Astrocyte of the spinal cord (primary cell): Measurements from ENCODE around the gene NCLN.

Experiments
- DNase-seq: peaks from one replicate; pipeline ENCODE4 v3.0.0; 2011; ENCODE audit warnings: low read depth, low spot score
- H3K4me3 ChIP-seq: 2 replicates; pipeline ENCODE4 v1.5.1; 2011; ENCODE audit warnings: low read depth, mild to moderate bottlenecking, low read length, moderate library complexity
- in situ Hi-C: cut with HindIII; loops from 2 replicates; pipeline ENCODE4 v1.10.0; 2017; ENCODE audit warnings: low sequenced_read_pairs
- TF ChIP-seq, protein P1 (sequence below): IDR thresholded peaks from 2 replicates; pipeline ENCODE4 v1.5.1; 2012; ENCODE audit warnings: low read depth, mild to moderate bottlenecking, low read length, inconsistent platforms

The NCLN gene, protein sequence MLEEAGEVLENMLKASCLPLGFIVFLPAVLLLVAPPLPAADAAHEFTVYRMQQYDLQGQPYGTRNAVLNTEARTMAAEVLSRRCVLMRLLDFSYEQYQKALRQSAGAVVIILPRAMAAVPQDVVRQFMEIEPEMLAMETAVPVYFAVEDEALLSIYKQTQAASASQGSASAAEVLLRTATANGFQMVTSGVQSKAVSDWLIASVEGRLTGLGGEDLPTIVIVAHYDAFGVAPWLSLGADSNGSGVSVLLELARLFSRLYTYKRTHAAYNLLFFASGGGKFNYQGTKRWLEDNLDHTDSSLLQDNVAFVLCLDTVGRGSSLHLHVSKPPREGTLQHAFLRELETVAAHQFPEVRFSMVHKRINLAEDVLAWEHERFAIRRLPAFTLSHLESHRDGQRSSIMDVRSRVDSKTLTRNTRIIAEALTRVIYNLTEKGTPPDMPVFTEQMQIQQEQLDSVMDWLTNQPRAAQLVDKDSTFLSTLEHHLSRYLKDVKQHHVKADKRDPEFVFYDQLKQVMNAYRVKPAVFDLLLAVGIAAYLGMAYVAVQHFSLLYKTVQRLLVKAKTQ

DNA sequence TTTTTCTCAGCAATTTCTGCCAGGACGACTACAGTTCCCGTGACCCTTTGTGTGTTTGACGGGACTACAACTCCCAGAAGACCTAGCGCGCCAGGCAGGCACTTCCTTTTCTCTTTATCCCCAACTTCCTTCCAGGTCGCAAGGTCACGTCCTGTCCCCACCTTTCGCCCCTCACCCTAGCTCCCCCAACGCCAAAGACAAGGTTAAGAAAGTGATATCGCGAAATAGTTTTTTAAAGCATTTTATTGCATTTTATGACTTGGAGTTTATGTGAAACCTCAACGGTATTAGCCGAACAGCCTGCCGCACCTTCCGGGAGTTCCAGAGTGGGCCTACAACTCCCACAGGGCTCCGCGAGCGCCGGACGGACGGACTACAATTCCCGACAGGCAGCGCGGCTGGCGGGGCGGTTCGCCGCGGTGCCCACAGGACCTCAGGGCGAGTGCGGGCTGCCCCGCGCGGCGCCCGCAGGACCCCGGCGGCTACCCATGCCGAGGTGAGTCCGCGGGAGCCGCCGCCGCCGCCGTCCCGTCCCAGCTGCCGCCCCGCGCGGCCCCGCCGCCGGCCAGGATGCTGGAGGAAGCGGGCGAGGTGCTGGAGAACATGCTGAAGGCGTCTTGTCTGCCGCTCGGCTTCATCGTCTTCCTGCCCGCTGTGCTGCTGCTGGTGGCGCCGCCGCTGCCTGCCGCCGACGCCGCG is at the start of gene NCLN:
Gene NCLN (plus strand): TSS at position 470 of the 699 bp plus-strand sequence. CDS start 101 bp downstream, at position 571.
- in situ Hi-C loops: no loop called here
- H3K4me3 ChIP-seq: peak within 1 kb of the TSS; percentile 73
- TF ChIP-seq, protein P1, sequence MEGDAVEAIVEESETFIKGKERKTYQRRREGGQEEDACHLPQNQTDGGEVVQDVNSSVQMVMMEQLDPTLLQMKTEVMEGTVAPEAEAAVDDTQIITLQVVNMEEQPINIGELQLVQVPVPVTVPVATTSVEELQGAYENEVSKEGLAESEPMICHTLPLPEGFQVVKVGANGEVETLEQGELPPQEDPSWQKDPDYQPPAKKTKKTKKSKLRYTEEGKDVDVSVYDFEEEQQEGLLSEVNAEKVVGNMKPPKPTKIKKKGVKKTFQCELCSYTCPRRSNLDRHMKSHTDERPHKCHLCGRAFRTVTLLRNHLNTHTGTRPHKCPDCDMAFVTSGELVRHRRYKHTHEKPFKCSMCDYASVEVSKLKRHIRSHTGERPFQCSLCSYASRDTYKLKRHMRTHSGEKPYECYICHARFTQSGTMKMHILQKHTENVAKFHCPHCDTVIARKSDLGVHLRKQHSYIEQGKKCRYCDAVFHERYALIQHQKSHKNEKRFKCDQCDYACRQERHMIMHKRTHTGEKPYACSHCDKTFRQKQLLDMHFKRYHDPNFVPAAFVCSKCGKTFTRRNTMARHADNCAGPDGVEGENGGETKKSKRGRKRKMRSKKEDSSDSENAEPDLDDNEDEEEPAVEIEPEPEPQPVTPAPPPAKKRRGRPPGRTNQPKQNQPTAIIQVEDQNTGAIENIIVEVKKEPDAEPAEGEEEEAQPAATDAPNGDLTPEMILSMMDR: no peak
- peak; percentile 96 for DNase-seq

DNA sequence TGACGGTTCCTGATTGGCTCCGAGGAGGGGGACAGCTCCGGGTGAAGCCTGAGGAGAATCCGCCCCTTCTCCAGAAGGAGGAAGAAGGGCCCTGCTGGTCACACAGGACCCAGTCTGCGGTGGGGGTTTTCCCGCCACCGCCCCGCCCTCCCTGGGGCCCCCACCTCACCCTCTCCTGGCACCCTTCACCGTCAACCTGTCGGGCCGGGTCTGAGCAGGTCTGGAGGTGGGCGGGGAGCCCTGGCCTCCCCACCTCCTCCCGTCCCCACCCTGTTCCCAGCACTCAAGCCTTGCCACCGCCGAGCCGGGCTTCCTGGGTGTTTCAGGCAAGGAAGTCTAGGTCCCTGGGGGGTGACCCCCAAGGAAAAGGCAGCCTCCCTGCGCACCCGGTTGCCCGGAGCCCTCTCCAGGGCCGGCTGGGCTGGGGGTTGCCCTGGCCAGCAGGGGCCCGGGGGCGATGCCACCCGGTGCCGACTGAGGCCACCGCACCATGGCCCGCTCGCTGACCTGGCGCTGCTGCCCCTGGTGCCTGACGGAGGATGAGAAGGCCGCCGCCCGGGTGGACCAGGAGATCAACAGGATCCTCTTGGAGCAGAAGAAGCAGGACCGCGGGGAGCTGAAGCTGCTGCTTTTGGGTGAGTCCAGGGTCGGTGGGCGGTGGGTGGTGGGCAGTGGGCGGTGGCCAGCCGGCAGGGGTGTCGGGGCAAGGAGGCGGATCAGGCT is 49.6 kb upstream of the NCLN start, which contains the start of gene GNA15:
Gene GNA15 (plus strand): TSS at position 73 of the 723 bp plus-strand sequence. CDS start 418 bp downstream, at position 491.
- in situ Hi-C loops: no loop called here
- TF ChIP-seq, protein P1: no peak

DNA sequence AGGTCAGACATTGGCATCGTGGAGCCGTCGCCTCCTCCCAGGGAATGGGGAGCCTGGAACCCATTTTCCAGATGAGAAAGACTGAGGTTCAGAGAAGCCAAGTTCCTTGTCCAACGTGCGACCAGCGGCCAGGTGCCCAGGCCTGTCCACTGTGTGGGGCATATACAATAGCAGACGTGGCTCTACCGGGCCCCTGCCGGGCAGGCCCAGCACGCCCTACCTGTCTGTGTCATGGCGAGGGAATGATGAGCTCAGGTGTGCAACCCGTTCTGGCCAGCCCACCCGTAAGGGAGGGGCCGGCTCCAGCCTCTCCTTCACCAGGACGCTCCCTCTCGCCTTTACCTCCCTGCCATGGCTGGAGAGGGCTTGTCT is 49.1 kb upstream of the NCLN start:
- H3K4me3 ChIP-seq: no peak overlapping the region
- TF ChIP-seq, protein P1: no peak
- DNase-seq: no peak
- in situ Hi-C loops: no loop called here

More for the DNA sequence above, 49.6 kb upstream of the NCLN start, which contains the start of gene GNA15:
- no peak within 1 kb of the TSS for H3K4me3 ChIP-seq
- no peak for DNase-seq

DNA sequence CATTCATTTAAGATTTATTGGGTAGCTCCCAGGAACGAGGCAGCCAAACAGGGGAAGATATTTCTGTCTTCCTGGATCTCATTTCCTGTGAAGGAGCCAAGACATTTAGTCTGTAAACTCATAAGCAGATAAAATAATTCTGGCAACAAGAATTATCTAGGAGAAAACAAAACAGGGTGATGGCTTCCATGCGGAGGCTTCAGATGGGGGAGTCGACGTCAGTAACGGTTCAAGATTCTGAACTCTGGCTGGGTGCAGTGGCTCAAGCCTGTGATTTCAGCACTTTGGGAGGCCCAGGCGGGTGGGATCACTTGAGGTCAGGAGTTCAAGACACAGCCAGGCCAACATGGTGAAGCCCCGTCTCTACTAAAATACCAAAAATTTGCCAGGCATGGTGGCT is 48.6 kb upstream of the NCLN start:
- TF ChIP-seq, protein P1: no peak
- no peak overlapping the region for H3K4me3 ChIP-seq
- in situ Hi-C loops: no loop called here
- DNase-seq: no peak

DNA sequence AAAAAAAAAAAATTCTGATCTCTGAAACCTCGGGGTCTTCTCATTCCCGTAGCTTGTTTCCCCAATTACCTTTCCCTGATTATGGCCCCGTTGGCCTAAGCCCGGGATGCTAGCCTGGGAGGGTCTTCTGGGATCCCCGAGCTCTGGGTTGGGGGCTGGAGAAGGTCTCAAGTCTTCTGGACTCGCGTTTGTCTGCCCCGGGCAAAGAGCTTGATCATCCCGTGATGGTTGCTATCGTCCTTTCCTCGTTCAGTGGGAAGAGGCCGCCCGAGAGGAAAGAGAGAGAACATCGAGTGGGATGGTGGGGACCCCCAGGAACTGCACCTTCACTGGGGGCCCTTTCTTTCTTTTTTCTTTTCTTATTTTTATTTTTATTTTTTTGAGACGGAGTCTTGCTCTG is 47.5 kb upstream of the NCLN start:
- in situ Hi-C loops: no loop called here
- TF ChIP-seq, protein P1: no peak
- DNase-seq: no peak
- H3K4me3 ChIP-seq: no peak overlapping the region

DNA sequence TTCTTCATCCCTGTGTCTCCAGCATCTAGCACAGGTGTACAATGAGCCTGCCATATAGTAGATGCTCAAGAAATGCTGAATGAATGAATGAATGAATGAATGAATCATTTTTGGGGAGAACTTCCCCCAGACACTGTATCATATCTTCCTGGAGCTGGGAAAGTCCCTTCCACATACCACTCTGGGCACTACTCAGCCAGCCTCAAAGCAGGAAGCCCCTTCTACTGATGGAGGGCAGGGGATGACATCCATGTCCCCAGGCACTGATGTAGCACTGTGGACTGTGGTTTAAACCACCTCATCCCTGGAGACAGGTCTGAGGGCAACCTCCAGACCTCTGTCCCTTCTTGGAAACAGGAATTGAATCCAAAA is 45.1 kb upstream of the NCLN start:
- DNase-seq: no peak
- TF ChIP-seq, protein P1: no peak
- no peak overlapping the region for H3K4me3 ChIP-seq
- in situ Hi-C loops: no loop called here
